Fibroblast of mammary gland (primary cell): ENCODE data around the gene OR4B1.
"Not testable (repeated sequence)": the region's sequence is repeated elsewhere in the genome, so short reads cannot be mapped to it uniquely, and the experiment has no call there.

Experiments used
- DNase-seq: peaks from one replicate; pipeline ENCODE4 v3.0.0-alpha.2; 2010; ENCODE audit warnings: low read depth
- H3K4me3 ChIP-seq: 2 replicates; pipeline ENCODE4 v1.5.1; 2011; ENCODE audit warnings: low read depth, mild to moderate bottlenecking, low read length, moderate library complexity; ENCODE audit not compliant: control insufficient read depth
- CTCF ChIP-seq: conservative IDR thresholded peaks from 2 replicates; pipeline ENCODE4 v1.5.1; 2011; ENCODE audit warnings: low read depth, low read length, inconsistent platforms; ENCODE audit not compliant: control insufficient read depth, insufficient read depth

Gene OR4B1

GRCh38 chr11:48172818-48173609, 43.6 kb upstream of the OR4B1 start:
- peak; percentile 61 for DNase-seq
- no peak overlapping the region for H3K4me3 ChIP-seq
- TF ChIP-seq CTCF: peak; percentile 98

DNA sequence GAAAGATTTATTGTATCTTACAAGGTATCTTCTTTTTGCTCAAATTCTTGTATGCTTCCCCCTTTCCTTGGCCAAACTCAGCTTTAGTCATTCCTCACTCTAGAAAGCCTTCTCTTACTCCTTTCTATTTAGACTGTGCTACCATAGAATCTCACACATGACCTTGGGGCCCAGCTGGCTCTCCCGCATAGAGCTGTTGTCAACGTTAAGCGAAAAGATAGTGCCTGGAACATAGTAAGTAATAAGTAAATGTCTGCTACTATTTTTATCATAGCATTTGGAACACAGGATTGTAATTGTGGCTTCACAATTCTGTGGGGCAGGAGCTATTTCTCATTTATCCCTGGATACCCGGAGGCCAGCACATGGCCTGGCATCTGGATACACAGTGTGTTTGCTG, 38.9 kb upstream of the OR4B1 start:
- TF ChIP-seq CTCF: no peak
- no peak for DNase-seq
- H3K4me3 ChIP-seq: no peak overlapping the region

- no peak for DNase-seq
- no peak for TF ChIP-seq CTCF
- no peak overlapping the region for H3K4me3 ChIP-seq
Measured at GRCh38 chr11:48180627-48181026, 36.0 kb upstream of the OR4B1 start.

DNA sequence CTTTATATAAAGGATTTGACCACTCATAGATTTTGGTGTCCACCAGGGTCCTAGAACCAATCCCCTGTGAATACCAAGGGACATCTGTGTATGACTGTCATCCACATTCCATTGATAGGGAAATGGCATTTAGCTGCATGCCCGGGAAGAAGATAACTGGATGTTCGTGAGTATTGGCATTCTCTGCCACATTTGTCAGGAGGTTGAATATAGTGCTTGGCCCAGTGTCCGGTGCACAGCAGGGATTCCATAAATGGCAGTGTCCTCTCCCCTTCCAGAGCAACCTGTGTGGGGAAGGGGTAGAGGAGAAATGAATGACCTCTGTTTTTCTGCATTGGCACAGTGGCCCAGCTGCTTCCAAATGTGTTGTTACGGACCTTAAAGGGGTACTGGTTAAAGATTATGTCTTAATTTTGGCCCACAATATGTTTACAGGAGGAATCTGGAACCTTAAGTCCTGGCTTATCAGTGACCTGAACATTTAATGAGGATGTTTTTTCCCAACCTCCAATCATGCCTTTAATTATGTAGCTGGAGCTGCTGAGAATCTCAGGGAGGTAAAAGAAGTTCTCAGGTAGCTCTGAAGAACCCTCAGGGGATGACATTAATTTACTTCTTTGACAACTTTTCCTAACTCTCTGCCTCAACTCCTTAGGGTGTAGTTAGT, 33.6 kb upstream of the OR4B1 start:
- no peak overlapping the region for H3K4me3 ChIP-seq
- no peak for DNase-seq
- no peak for TF ChIP-seq CTCF

DNA sequence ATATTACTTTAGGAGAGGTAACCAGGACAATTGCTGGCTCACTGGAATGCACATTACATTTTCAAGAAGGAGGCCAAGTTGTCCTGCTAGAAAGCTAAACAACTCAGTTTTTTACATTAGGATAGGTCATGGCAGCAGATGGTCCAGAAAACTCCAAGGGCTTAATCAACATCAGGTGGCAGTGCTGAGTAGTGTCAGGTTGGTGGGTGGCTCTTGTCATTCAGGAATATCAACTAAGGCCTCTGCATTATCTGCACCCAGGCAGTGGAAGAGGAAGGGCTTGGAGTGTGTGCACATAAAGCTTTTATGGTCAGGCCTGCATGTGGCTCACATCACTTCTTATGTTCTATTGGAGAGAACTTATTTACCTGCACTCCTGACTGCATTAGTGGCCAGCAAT, 32.2 kb upstream of the OR4B1 start:
- no peak overlapping the region for H3K4me3 ChIP-seq
- TF ChIP-seq CTCF: no peak
- DNase-seq: no peak

DNA sequence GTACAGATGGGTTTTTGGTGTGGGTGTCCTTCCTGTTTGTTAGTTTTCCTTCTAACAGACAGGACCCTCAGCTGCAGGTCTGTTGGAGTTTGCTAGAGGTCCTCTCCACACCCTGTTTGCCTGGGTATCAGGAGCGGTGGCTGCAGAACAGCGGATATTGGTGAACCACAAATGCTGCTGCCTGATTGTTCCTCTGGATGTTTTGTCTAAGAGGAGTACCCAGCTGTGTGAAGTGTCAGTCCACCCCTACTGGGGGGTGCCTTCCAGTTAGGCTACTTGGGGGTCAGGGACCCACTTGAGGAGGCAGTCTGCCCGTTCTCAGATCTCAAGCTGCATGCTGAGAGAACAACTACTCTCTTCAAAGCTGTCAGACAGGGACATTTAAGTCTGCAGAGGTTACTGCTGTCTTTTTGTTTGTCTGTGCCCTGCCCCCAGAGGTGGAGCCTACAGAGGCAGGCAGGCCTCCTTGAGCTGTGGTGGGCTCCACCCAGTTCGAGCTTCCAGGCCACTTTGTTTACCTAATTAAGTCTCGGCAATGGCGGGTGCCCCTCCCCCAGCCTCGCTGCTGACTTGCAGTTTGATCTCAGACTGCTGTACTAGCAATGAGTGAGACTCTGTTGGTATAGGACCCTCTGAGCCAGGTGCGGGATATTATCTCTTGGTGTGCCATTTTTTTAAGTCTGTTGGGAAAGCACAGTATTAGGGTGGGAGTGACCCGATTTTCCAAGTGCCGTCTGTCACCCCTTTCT, 25.5 kb upstream of the OR4B1 start:
- H3K4me3 ChIP-seq, DNase-seq: not testable (repeated sequence)

- TF ChIP-seq CTCF: no peak
- DNase-seq: peak; percentile 51
- no peak overlapping the region for H3K4me3 ChIP-seq
Measured at GRCh38 chr11:48193876-48194275, 22.7 kb upstream of the OR4B1 start.
